GM19099 (cell line): ENCODE results near the gene CD180.

ENCODE experiments used
- POLR2A ChIP-seq: IDR thresholded peaks from 3 replicates; pipeline ENCODE4 v1.6.1; 2011; ENCODE audit warnings: low read depth; ENCODE audit not compliant: insufficient read length; ENCODE audit errors: extremely low read depth

Gene CD180

GRCh38 chr5:67163231-67163756, 33.3 kb downstream of the CD180 start:
- no peak for TF ChIP-seq POLR2A

GRCh38 chr5:67161767-67162166, 34.8 kb downstream of the CD180 start:
- TF ChIP-seq POLR2A: no peak

GRCh38 chr5:67160985-67161384, 35.6 kb downstream of the CD180 start:
- no peak for TF ChIP-seq POLR2A

GRCh38 chr5:67160272-67160671, 36.3 kb downstream of the CD180 start:
- no peak for TF ChIP-seq POLR2A

- TF ChIP-seq POLR2A: no peak
These were observed 39.5 kb downstream of the CD180 start for GRCh38 chr5:67156976-67157583.

- TF ChIP-seq POLR2A: no peak
These were observed 41.9 kb downstream of the CD180 start for GRCh38 chr5:67154556-67155206.

- no peak for TF ChIP-seq POLR2A
These were observed 43.3 kb downstream of the CD180 start for GRCh38 chr5:67153292-67153691.

GRCh38 chr5:67152400-67152799, 44.2 kb downstream of the CD180 start:
- TF ChIP-seq POLR2A: no peak

GRCh38 chr5:67149951-67150523, 46.6 kb downstream of the CD180 start:
- TF ChIP-seq POLR2A: no peak

GRCh38 chr5:67149057-67149950, 47.3 kb downstream of the CD180 start:
- TF ChIP-seq POLR2A: no peak

- TF ChIP-seq POLR2A: no peak
These were observed 48.8 kb downstream of the CD180 start for GRCh38 chr5:67147760-67148159.

- TF ChIP-seq POLR2A: no peak
These were observed 49.6 kb downstream of the CD180 start for GRCh38 chr5:67146981-67147380.

GRCh38 chr5:67146574-67146973, 50.0 kb downstream of the CD180 start:
- TF ChIP-seq POLR2A: no peak

GRCh38 chr5:67144183-67144639, 52.4 kb downstream of the CD180 start:
- no peak for TF ChIP-seq POLR2A

- no peak for TF ChIP-seq POLR2A
These were observed 53.0 kb downstream of the CD180 start for GRCh38 chr5:67143549-67143948.

- TF ChIP-seq POLR2A: no peak
These were observed 53.8 kb downstream of the CD180 start for GRCh38 chr5:67142816-67143215.

GRCh38 chr5:67141644-67142043, 55.0 kb downstream of the CD180 start:
- no peak for TF ChIP-seq POLR2A
